DOHH2 (cell line): Measurements from ENCODE around the gene ZNF764.

Experiments
- H3F3A ChIP-seq: fragments of 200-600 bp; sonication (generic), shearing (Covaris generic); 2 replicates; pipeline ENCODE4 v1.6.0; 2016; ENCODE audit warnings: antibody characterized with exemption, mild to moderate bottlenecking; ENCODE audit not compliant: control insufficient read depth, insufficient read depth
- H3K27ac ChIP-seq: fragments of 200-600 bp; sonication (generic); 2 replicates; pipeline ENCODE4 v1.5.1; 2014; ENCODE audit warnings: low read depth, mild to moderate bottlenecking, low read length, moderate library complexity
- H3K27me3 ChIP-seq: fragments of 200-600 bp; sonication (generic); 2 replicates; pipeline ENCODE4 v1.6.1; 2014; ENCODE audit warnings: mild to moderate bottlenecking, low read length, mixed read lengths; ENCODE audit not compliant: control insufficient read depth
- H3K36me3 ChIP-seq: fragments of 200-600 bp; sonication (generic); 2 replicates; pipeline ENCODE4 v1.6.1; 2014; ENCODE audit warnings: mild to moderate bottlenecking, low read length, moderate library complexity, mixed read lengths; ENCODE audit not compliant: control insufficient read depth
- H3K4me1 ChIP-seq: fragments of 200-600 bp; sonication (generic); 2 replicates; pipeline ENCODE4 v1.6.1; 2014; ENCODE audit warnings: mild to moderate bottlenecking, low read length, mixed read lengths; ENCODE audit not compliant: control insufficient read depth
- H3K4me2 ChIP-seq: fragments of 200-600 bp; sonication (generic); 2 replicates; pipeline ENCODE4 v1.6.0; 2014; ENCODE audit warnings: mild to moderate bottlenecking, low read length, moderate library complexity
- H3K4me3 ChIP-seq: fragments of 200-600 bp; sonication (generic); 2 replicates; pipeline ENCODE4 v1.5.1; 2014; ENCODE audit warnings: mild to moderate bottlenecking, low read length, mixed read lengths
- H3K79me2 ChIP-seq: fragments of 200-600 bp; sonication (generic); 2 replicates; pipeline ENCODE4 v1.6.1; 2014; ENCODE audit warnings: mild to moderate bottlenecking, low read length, mixed read lengths; ENCODE audit not compliant: control insufficient read depth
- H3K9me2 ChIP-seq: fragments of 200-600 bp; sonication (generic); replicated peaks from 2 replicates; pipeline ENCODE4 v1.6.1; 2014; ENCODE audit warnings: mild to moderate bottlenecking, low read length, mixed read lengths; ENCODE audit not compliant: control insufficient read depth
- H3K9me3 ChIP-seq: fragments of 200-600 bp; sonication (generic); 2 replicates; pipeline ENCODE4 v1.6.1; 2014; ENCODE audit warnings: antibody characterized with exemption, low read length, mixed read lengths; ENCODE audit not compliant: control insufficient read depth, insufficient read depth
- H4K20me1 ChIP-seq: fragments of 200-600 bp; sonication (generic); 2 replicates; pipeline ENCODE4 v1.6.0; 2014; ENCODE audit warnings: low read depth, mild to moderate bottlenecking, antibody characterized with exemption, low read length, moderate library complexity; ENCODE audit not compliant: control insufficient read depth, insufficient read depth
- EZH2phosphoT487 ChIP-seq: fragments of 200-600 bp; sonication (generic); IDR thresholded peaks from 2 replicates; pipeline ENCODE4 v1.6.1; 2017; ENCODE audit warnings: borderline replicate concordance, mild to moderate bottlenecking, antibody characterized with exemption, low read length, moderate library complexity, mixed read lengths
- TF ChIP-seq, protein P1 (sequence below): fragments of 200-600 bp; sonication (generic); IDR thresholded peaks from one replicate; pipeline ENCODE4 v1.5.1; 2014; ENCODE audit warnings: antibody characterized with exemption, mild to moderate bottlenecking, low read depth, low read length; ENCODE audit not compliant: poor library complexity, severe bottlenecking

Gene ZNF764

DNA sequence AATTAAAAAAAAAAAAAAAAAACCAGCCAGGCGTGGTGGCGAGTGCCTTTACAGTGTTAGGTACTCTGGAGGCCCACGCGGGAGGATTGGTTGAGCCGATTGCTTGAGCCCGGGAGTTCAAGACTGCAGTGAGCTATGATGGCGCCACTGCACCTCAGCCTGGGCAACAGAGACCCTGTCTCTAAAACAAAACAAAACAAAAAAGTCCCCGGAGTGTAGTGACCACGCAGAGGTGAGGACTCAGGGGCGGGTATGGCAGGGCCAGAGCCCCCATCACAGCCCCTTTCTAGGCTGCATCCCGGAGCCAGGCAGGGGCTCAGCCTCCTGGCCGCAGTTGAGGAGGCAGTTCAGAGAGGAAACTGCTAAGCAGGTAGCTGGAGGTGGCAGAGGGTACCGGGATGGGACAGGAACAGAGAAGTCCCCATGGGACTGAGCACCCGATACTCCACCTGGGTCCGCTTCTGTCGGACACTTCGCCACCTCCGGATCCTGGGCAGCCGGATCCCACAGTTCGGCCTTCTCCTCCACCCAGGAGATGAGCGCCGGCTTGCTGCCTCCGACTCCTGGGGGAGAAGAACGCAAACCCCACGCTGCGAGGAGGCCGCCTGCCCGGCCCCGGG is 24.3 kb downstream of the ZNF764 start:
- Histone ChIP-seq H3K27me3 (no peaks in the 10 kb centered on the region), H3K4me1 (peaks cover 31% of the 10 kb centered on the region), H3F3A (0 out of 2 replicates have a peak, but pooled peaks cover 2% of the 10 kb centered on the region), H3K9me2 (no peaks in the 10 kb centered on the region), H4K20me1 (no peaks in the 10 kb centered on the region), H3K4me2 (peak overlapping the region; percentile 94), H3K9me3 (no peaks in the 10 kb centered on the region), H3K27ac (peak overlapping the region; percentile 85), H3K36me3 (peaks cover 25% of the 10 kb centered on the region), H3K79me2 (peaks cover 45% of the 10 kb centered on the region), H3K4me3 (peak overlapping the region; percentile 93)
- TF ChIP-seq, protein P1, sequence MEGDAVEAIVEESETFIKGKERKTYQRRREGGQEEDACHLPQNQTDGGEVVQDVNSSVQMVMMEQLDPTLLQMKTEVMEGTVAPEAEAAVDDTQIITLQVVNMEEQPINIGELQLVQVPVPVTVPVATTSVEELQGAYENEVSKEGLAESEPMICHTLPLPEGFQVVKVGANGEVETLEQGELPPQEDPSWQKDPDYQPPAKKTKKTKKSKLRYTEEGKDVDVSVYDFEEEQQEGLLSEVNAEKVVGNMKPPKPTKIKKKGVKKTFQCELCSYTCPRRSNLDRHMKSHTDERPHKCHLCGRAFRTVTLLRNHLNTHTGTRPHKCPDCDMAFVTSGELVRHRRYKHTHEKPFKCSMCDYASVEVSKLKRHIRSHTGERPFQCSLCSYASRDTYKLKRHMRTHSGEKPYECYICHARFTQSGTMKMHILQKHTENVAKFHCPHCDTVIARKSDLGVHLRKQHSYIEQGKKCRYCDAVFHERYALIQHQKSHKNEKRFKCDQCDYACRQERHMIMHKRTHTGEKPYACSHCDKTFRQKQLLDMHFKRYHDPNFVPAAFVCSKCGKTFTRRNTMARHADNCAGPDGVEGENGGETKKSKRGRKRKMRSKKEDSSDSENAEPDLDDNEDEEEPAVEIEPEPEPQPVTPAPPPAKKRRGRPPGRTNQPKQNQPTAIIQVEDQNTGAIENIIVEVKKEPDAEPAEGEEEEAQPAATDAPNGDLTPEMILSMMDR, result no peak
- TF ChIP-seq EZH2phosphoT487, result no peak

DNA sequence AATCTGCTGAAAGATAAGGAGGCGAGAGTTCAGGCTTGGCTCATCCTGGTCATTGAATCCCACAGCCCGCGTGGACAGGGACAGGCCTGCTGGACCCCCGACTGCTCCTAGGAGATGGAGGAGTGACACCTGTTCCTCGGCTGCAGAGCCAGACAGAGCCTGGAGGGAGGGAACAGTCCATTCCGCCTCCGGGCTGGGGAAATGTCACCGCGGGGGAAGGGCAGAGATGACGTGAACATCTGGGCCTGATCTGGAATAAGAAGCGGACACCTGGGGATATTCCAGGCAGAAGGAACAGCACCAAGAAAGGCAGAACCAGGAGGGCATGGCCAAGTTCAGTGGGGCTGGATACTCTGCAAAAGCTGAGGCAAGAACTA is 25.0 kb downstream of the ZNF764 start:
- Histone ChIP-seq H3K4me1 (peaks cover 38% of the 10 kb centered on the region), H3K4me3 (peak overlapping the region; percentile 93), H3K27me3 (no peaks in the 10 kb centered on the region), H3K9me3 (no peaks in the 10 kb centered on the region), H3K36me3 (peaks cover 25% of the 10 kb centered on the region), H4K20me1 (no peaks in the 10 kb centered on the region), H3K27ac (no peak overlapping the region), H3K79me2 (peaks cover 49% of the 10 kb centered on the region), H3F3A (peaks cover 2% of the 10 kb centered on the region; the same call in 1 of the 2 replicates), H3K4me2 (peak overlapping the region; percentile 94), H3K9me2 (no peaks in the 10 kb centered on the region)
- TF ChIP-seq, protein P1, result no peak
- no peak for TF ChIP-seq EZH2phosphoT487

DNA sequence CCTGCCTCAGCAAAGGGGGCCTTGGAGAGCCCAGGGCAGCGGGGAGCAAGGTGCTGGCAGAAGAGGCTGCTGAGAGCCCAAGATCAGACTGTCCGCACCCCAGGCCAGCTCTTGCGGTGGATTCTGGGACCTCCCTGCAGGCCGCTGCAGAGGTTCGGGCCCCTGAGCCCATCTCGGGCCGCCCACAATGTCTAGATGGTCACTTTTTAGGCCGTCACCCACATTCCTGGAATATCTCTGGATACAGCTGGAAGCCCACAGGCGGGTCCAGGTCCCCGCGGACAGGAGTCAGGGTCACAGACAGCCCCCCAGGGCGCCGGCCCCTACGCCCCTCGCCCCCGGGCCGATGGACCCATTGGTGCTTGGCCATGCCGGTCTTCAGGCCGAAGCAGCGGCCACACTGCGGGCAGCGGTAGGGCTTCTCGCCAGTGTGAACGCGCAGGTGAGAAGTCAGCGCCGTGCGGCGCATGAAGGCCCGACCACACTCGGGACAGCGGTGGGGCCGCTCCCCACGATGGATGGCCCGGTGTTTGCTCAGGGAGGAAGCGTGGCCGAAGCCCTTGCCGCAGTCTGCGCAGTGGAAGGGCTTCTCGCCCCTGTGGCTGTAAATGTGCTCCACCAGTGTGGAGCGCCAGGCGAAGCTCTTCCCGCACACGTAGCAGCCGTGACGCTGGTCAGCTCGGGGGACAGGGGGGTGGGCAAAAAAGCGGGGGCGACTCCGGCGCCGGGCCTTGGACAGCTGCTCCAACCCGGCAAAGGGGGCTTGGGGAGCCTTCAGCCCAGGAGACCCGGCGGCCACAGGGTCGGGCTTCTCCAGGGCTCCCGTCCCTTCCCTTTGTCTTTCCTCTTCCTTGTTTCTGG is 25.7 kb downstream of the ZNF764 start:
- Histone ChIP-seq H3K36me3 (peaks cover 25% of the 10 kb centered on the region), H3K79me2 (peaks cover 49% of the 10 kb centered on the region), H3K4me3 (no peak overlapping the region), H3K9me2 (no peaks in the 10 kb centered on the region), H3K4me2 (0 out of 2 replicates have a peak overlapping the region, but pooled peaks have one; percentile 94), H4K20me1 (no peaks in the 10 kb centered on the region), H3F3A (peaks cover 8% of the 10 kb centered on the region), H3K27me3 (no peaks in the 10 kb centered on the region), H3K27ac (no peak overlapping the region), H3K4me1 (peaks cover 44% of the 10 kb centered on the region), H3K9me3 (no peaks in the 10 kb centered on the region)
- TF ChIP-seq EZH2phosphoT487, result no peak
- TF ChIP-seq, protein P1, result no peak
